GM13976 (cell line): ENCODE data around the gene DCP1A.
"Not testable (repeated sequence)": the region's sequence is repeated elsewhere in the genome, so short reads cannot be mapped to it uniquely, and the experiment has no call there.

Experiments
- DNase-seq: peaks from one replicate; pipeline ENCODE4 v3.0.0; 2012; ENCODE audit warnings: low spot score
- in situ Hi-C: fragments of 300-500 bp; cut with MboI; formaldehyde crosslinking; loops from one replicate; pipeline ENCODE4 v1.12.0; 2022; ENCODE audit warnings: low sequenced_read_pairs, mixed read lengths, inconsistent platforms; ENCODE audit not compliant: unreplicated experiment
- TF ChIP-seq, protein P1 (sequence below): IDR thresholded peaks from 2 replicates; pipeline ENCODE4 v1.5.1; 2012; ENCODE audit warnings: borderline replicate concordance, mild to moderate bottlenecking; ENCODE audit not compliant: insufficient read depth; ENCODE audit errors: extremely low read depth, missing control alignments, control extremely low read depth

DCP1A gene

DNA sequence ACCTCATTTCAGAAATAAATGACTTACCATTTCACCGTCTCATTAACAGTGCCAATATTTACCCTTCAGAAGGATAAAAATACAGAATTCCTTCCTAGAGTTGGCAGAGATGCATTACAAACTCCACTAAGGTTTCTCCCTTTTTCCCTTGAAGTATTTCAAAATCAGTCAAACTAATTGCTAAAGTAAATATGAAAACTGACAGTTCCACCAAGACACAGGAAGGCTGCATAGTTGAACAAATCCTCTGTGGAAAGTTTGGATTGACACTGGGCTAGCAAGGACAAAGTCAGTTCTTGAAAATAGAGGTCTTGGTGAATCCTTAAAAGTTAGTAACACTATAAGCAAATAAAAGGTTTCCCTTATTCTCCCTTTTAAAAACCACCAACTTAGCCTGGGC, 34.5 kb downstream of the DCP1A start:
- in situ Hi-C loops: no loop called here
- no peak for DNase-seq
- TF ChIP-seq, protein P1, sequence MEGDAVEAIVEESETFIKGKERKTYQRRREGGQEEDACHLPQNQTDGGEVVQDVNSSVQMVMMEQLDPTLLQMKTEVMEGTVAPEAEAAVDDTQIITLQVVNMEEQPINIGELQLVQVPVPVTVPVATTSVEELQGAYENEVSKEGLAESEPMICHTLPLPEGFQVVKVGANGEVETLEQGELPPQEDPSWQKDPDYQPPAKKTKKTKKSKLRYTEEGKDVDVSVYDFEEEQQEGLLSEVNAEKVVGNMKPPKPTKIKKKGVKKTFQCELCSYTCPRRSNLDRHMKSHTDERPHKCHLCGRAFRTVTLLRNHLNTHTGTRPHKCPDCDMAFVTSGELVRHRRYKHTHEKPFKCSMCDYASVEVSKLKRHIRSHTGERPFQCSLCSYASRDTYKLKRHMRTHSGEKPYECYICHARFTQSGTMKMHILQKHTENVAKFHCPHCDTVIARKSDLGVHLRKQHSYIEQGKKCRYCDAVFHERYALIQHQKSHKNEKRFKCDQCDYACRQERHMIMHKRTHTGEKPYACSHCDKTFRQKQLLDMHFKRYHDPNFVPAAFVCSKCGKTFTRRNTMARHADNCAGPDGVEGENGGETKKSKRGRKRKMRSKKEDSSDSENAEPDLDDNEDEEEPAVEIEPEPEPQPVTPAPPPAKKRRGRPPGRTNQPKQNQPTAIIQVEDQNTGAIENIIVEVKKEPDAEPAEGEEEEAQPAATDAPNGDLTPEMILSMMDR: no peak

DNA sequence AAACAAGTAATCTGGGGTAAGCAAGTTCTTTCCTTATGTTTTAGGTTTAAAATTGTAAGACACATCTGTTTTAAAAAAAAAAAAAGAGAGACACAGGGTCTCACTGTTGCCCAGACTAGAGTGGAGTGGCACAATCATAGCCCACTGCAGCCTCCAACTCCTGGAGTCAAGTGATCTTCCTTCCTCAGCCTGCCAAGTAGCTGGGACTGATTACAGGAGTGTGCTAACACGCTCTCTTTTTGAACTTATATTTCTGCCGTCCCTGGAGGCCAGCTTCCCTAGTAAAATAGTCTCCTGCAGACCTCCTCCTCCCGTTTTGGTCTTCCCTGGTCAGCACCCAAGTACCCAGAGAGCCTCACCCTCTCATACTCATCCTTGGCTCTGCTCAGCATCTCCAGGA, 35.5 kb downstream of the DCP1A start:
- TF ChIP-seq, protein P1: no peak
- in situ Hi-C loops: no loop called here
- DNase-seq: no peak

GRCh38 chr3:53303957-53304356, 43.4 kb downstream of the DCP1A start:
- DNase-seq: no peak
- TF ChIP-seq, protein P1: no peak
- in situ Hi-C loops: no loop called here

DNA sequence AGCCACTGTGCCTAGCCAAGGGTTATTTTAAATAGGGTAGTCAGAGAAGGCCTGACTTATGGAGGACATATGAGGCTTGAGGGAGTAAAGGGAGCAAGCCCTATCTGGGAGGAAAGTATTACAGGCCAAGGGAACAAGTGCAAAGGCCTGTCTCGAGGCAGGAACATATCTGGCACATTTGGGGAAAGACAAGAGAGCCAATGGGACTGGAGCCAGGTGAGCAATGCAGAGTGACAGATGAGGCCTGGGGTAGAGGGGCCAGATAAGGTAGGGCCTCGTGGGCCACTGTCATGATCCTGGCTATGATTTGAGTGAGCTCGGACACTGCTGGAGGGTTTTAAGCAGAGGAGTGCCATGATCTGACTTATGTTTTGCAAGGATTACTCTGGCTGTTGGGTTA, 43.8 kb downstream of the DCP1A start:
- no peak for DNase-seq
- TF ChIP-seq, protein P1: no peak
- in situ Hi-C loops: no loop called here

DNA sequence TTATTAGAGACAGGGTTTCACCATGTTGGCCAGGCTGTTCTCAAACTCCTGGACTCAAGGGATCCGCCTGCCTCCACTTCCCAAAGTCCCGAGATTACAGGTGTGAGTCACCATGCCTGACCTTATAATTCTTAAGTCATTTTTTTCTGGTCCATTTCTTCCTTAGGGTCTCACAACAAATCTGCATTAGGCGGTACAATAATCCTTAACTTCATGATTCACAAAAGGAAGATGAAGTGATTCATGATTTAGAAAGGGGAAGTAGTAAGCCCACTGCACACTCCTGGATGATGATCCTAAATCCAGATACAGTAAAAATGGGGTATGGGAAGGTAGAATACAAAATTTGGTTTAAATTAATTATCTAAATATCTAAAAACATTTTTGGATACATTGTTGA, 46.5 kb downstream of the DCP1A start:
- TF ChIP-seq, protein P1: no peak
- in situ Hi-C loops: no loop called here
- no peak for DNase-seq

GRCh38 chr3:53299611-53300023, 47.7 kb downstream of the DCP1A start:
- in situ Hi-C loops: not testable (repeated sequence)
- peak; percentile 63 for DNase-seq
- TF ChIP-seq, protein P1: peak; percentile 60

DNA sequence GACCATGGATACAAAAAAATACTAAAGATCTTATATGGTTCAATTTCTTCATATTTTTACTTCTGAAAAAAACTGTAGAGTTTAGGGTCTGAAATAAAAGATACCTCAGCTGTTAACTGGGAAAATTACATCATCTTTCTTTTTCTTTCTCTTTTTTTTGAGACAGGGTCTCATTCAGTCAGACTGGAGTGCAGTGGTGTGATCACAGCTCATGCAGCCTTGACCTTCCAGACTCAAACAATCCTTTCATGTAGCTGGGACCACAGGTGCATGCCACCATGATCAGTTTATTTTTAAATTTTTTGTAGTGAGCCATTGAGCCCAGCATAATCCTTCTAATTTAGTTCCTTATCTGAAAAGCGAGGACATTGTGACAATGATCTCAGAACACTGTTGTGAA, 51.9 kb downstream of the DCP1A start:
- TF ChIP-seq, protein P1: no peak
- in situ Hi-C loops: no loop called here
- no peak for DNase-seq
